ENCODE measurements around the gene TBC1D4. TPM values are rescaled to one million over a fixed set of nuclear protein-coding genes. Genes with fewer than 3 reads are reported as not detected.

The TBC1D4 gene
- polyA plus RNA-seq, 10 donors = 11.9 to 28.6 (median 20.1) TPM

DNA sequence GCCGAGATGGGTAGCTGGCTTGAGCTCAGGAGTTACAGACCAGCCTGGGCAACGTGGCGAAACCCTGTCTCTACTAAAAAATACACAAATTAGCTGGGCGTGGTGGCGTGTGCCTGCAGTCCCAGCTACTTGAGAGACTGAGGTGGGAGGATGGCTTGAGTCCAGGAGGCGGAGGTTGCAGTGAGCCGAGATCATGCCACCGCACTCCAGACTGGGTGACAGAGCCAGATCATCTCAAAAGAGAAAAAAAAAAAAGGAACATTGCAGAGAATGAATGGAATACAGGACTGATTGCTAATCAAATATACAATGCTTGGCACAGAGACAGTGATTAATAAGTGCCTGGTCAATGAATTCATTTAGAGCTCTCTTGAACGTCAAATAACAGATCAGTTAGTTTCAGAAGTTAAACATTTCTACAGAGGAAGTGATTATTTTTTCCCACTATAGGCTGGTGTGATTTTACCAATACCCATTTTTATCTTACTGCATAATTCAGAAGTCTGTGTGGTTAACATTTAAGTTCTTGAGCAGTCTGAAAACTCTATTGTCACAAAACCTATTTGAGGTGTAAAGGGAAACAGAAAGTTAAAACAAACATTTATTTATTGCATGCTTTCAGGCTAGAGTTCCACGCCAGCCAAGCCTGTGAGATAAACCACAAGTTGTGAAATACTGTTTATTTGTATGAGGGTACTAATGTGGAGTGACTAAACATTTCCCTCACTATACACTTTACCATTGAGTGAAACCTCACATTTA lies 7.7 kb upstream of the TBC1D4 start:
- DNase-seq = no peak

DNA sequence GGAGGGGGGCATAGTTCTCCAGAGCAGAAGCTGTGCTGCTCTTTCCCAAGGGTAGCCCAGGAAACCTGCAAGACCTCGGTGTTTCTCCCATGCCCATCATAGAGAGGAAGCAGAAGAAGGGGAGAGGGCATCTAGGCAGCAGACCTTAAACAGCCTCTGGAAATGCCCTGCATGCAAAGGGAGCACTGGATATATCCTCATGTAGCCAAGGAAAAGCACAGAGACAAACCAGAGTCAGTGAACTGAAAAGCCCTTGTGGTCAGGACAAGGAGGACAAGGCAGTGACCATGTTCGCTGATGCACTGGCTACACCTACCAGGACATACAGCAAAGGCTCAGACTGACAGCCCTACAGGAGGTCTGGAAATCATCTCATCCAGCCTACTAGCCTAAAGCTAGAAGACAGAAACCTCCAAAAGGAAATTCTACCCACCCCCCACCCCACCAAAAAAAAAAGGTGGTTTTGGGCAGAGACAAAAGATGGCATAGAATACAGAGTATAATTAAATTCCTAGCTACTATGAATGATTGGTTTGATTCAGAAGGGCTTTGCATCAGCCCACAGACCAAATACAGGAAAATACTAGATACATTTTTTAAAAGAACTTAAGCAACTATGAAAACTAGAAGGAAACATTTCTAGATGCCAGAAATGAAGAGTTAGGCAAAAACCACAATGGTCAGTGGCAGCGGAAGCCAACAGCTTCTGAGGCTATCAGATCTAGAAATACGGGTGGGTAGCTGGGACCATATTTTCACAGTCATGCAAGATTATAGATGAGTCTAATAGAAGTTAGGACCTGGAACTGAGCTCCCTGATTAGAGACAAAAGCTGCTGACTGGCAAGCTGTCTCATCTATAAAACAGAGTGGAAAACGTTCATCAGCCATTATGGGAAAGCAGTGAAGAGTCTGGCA lies 4.4 kb upstream of the TBC1D4 start:
- DNase-seq = no peak

DNA sequence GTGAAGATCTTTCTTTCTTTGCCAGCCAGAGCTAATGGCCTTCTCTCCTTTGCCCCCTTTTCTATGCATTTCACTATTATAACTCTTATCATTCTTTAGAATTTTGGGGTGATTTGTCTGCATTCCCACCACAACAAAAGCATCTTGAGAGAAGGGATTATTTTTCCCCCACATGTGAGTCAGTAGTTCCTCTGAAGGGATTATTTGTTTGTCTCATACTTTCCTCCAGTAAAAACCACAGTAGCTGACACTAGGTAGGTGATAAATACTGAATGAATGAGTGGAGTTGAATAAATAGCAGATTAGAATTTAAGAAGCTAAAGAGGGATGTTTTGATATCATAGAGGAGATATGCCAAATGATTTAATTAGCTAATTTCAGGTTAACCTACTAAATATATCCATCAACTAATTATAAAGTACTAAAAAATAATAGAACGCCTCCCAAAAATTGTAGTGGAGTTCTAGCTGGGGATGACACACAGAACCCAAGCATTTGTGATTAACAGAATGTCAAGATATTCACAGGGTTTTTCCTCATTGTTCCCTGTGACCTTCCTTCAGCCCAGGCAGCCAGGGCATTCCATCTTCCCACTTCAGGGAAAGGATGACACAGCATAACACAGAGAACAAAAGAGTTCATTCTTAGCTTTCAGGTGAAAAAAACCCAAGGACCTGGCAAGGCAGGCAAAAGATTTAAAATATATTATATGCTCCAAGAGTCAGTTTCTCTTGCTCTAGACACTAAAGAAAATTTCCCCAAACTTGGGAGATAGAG lies 3.5 kb upstream of the TBC1D4 start:
- DNase-seq = no peak

- no peak for DNase-seq
These were observed 781 bp upstream of the TBC1D4 start for GRCh38 chr13:75482820-75483079.

GRCh38 chr13:75481176-75482069 lies 546 bp downstream of the TBC1D4 start:
- DNase-seq = peak in 2 of 3 donors; percentile 54 to 84

GRCh38 chr13:75480671-75481175 lies 1.2 kb downstream of the TBC1D4 start:
- DNase-seq = peak; percentile 43 to 89 (median 62)

DNA sequence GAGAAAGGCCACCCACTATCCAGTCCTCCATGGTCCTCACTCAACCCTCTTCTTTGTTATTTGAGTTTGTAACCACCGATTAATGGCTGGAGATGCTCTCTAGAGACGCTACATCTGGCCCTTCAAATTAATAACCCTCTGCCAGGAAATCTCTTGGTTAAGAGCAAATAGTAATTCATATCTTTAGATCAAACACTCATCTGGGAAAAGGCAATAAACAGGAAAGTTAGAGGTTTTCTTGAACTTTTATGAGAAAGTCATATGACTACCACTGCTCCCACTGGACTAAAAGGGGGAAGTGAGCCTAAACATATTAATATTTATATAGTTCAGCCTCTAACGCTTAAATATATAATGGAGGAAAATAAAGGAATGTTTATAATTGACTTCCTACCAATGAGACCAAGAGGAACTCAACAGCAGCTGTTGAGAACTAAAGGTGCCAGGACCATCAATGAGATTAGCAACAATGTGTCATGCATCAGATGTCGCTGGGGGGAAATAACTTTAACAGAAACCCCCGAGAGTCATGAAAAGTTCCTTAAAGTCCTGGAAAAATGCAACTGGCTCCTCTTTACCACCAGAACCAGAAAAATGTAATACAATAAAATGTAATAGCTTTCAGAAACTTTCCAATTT lies 2.7 kb downstream of the TBC1D4 start:
- peak in 1 of 3 donors; percentile 59 for DNase-seq

DNA sequence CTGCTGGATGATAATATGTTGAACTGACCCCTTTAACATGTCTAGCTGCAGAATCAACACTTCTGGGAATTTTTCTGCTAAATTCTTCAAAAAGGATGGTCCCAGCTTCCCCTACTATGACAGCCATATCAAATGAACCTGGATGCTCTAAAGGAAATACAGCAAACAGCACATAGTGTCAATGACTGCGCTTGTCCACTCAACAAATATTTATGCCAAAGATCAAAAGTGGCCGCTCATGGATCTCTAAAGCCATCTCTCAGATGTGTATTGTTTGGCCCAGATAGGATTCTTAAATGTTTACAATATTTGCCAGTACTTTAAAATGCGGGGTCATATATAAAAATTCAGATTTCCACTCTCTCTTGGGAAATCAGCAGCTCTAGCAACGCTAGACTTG lies 3.3 kb downstream of the TBC1D4 start:
- no peak for DNase-seq

GRCh38 chr13:75474956-75475355 lies 7.0 kb downstream of the TBC1D4 start:
- no peak for DNase-seq

GRCh38 chr13:75473468-75473867 lies 8.5 kb downstream of the TBC1D4 start:
- DNase-seq = peak; percentile 51 to 77 (median 55)

- DNase-seq = no peak
These were observed 11.3 kb downstream of the TBC1D4 start for GRCh38 chr13:75470676-75471075.

- no peak for DNase-seq
These were observed 12.9 kb downstream of the TBC1D4 start for GRCh38 chr13:75469047-75469446.

GRCh38 chr13:75468602-75469001 lies 13.4 kb downstream of the TBC1D4 start:
- no peak for DNase-seq

GRCh38 chr13:75468098-75468497 lies 13.9 kb downstream of the TBC1D4 start:
- DNase-seq = no peak

GRCh38 chr13:75467040-75467728 lies 14.8 kb downstream of the TBC1D4 start:
- DNase-seq = no peak

GRCh38 chr13:75465236-75465635 lies 16.7 kb downstream of the TBC1D4 start:
- no peak for DNase-seq

- no peak for DNase-seq
These were observed 20.7 kb downstream of the TBC1D4 start for GRCh38 chr13:75461314-75461713.

DNA sequence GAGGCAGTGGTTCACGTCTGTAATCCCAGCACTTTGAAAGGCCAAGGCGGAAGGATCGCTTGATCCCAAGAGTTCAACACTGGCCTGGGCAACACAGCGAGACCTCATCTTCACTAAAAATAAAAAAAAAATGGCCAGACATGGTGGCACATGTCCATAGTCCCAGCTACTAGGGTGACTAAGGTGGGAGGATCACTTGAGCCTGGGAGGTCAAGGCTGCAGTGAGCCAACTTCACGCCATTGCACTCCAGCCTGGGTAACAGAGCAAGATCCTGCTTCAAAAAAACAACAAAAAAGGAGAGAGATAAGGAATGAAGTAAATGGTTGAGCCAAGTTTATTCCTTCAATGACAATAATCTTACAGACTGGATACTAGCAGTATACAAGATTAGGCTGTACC lies 21.3 kb downstream of the TBC1D4 start:
- DNase-seq = no peak

- DNase-seq = no peak
These were observed 23.1 kb downstream of the TBC1D4 start for GRCh38 chr13:75458696-75459422.

Measured in muscle of back (tissue), 11 donors.